Activated T-helper 1 cell treated with anti-CD3 and anti-CD28 coated beads, Interleukin-12 subunit alpha, Interleukin-12 subunit beta, Interleukin-2, Interleukin-4 antibody, amounts not matched to agents 30 ng/mL and 10 ng/mL and 1 ng/mL, durations not matched to agents 14 hours and 24 hours and 36 hours (primary cell): ENCODE results near the gene FAM174B. TPM values are rescaled to one million over a fixed set of nuclear protein-coding genes. Genes with fewer than 3 reads are reported as not detected.

Experiments used
- DNase-seq: peaks from one replicate; pipeline ENCODE4 v3.0.0; 2021; ENCODE audit warnings: low spot score
- H3K27ac Mint-ChIP-seq: one replicate; pipeline ENCODE4 v1.8.0; 2021; ENCODE audit warnings: mild to moderate bottlenecking, mixed read lengths
- H3K27me3 Mint-ChIP-seq: one replicate; pipeline ENCODE4 v1.8.0; 2022; ENCODE audit warnings: mild to moderate bottlenecking, moderate library complexity, mixed read lengths; ENCODE audit not compliant: insufficient read depth
- H3K36me3 Mint-ChIP-seq: one replicate; pipeline ENCODE4 v1.8.0; 2021; ENCODE audit warnings: low read depth, mixed read lengths
- H3K4me1 Mint-ChIP-seq: one replicate; pipeline ENCODE4 v1.8.0; 2021; ENCODE audit warnings: low read depth, mixed read lengths
- H3K4me3 Mint-ChIP-seq: one replicate; pipeline ENCODE4 v1.8.0; 2021; ENCODE audit warnings: mild to moderate bottlenecking, moderate library complexity, mixed read lengths
- H3K9me3 Mint-ChIP-seq: one replicate; pipeline ENCODE4 v1.8.0; 2021; ENCODE audit warnings: mixed read lengths
- intact Hi-C: fragments of 100-400 bp; cut with micrococcal nuclease; formaldehyde crosslinking; loops from one replicate; pipeline ENCODE4 v1.15.1; 2024
- total RNA-seq: library from RNA; stranded (reverse); gene quantifications from 2 replicates; pipeline ENCODE4 v1.2.3, GENCODE V29; 2022

The FAM174B gene
- total RNA-seq = 2.0 and 4.9 TPM in 2 replicates

- no peaks in the 10 kb centered on the region for H3K4me1 Mint-ChIP-seq
- H3K4me3 Mint-ChIP-seq = peak within 1 kb of the TSS; percentile 51
- no peak within 1 kb of the TSS for H3K27ac Mint-ChIP-seq
- intact Hi-C loops = no loop called here
- peaks cover 3% of the 10 kb centered on the region for H3K36me3 Mint-ChIP-seq
- peaks cover 5% of the 10 kb centered on the region for H3K9me3 Mint-ChIP-seq
- no peak for DNase-seq
- H3K27me3 Mint-ChIP-seq = peaks cover 53% of the 10 kb centered on the region
Observed at GRCh38 chr15:92655178-92655995, at the start of gene FAM174B. TSS of gene FAM174B (minus strand) at chr15:92655775.

GRCh38 chr15:92696096-92696495 lies 40.5 kb upstream of the FAM174B start:
- no peak overlapping the region for H3K4me3 Mint-ChIP-seq
- no peak for DNase-seq
- H3K27me3 Mint-ChIP-seq = peaks cover 2% of the 10 kb centered on the region
- H3K27ac Mint-ChIP-seq = no peak overlapping the region
- peaks cover 7% of the 10 kb centered on the region for H3K9me3 Mint-ChIP-seq
- H3K4me1 Mint-ChIP-seq = no peaks in the 10 kb centered on the region
- intact Hi-C loops = no loop called here
- no peaks in the 10 kb centered on the region for H3K36me3 Mint-ChIP-seq

GRCh38 chr15:92693691-92694331 lies 38.2 kb upstream of the FAM174B start:
- Mint-ChIP-seq H3K36me3 (no peaks in the 10 kb centered on the region), H3K4me3 (no peak overlapping the region), H3K27me3 (peaks cover 2% of the 10 kb centered on the region), H3K9me3 (peaks cover 9% of the 10 kb centered on the region), H3K4me1 (no peaks in the 10 kb centered on the region), H3K27ac (no peak overlapping the region)
- intact Hi-C loops = no loop called here
- no peak for DNase-seq

- intact Hi-C loops = no loop called here
- no peaks in the 10 kb centered on the region for H3K36me3 Mint-ChIP-seq
- H3K27ac Mint-ChIP-seq = no peak overlapping the region
- H3K27me3 Mint-ChIP-seq = peaks cover 7% of the 10 kb centered on the region
- DNase-seq = no peak
- H3K4me3 Mint-ChIP-seq = no peak overlapping the region
- no peaks in the 10 kb centered on the region for H3K4me1 Mint-ChIP-seq
- H3K9me3 Mint-ChIP-seq = peaks cover 6% of the 10 kb centered on the region
Observed at GRCh38 chr15:92690395-92690794, 34.8 kb upstream of the FAM174B start.

GRCh38 chr15:92687746-92688145 lies 32.2 kb upstream of the FAM174B start:
- intact Hi-C loops = no loop called here
- Mint-ChIP-seq H3K4me3 (no peak overlapping the region), H3K36me3 (no peaks in the 10 kb centered on the region), H3K27me3 (peaks cover 7% of the 10 kb centered on the region), H3K27ac (no peak overlapping the region), H3K4me1 (no peaks in the 10 kb centered on the region), H3K9me3 (peaks cover 6% of the 10 kb centered on the region)
- no peak for DNase-seq

GRCh38 chr15:92687195-92687602 lies 31.6 kb upstream of the FAM174B start:
- Mint-ChIP-seq H3K4me1 (no peaks in the 10 kb centered on the region), H3K9me3 (peaks cover 6% of the 10 kb centered on the region), H3K27ac (no peak overlapping the region), H3K27me3 (peaks cover 7% of the 10 kb centered on the region), H3K36me3 (no peaks in the 10 kb centered on the region), H3K4me3 (no peak overlapping the region)
- DNase-seq = no peak
- intact Hi-C loops = no loop called here

- H3K27me3 Mint-ChIP-seq = peaks cover 11% of the 10 kb centered on the region
- H3K9me3 Mint-ChIP-seq = no peaks in the 10 kb centered on the region
- no peak for DNase-seq
- intact Hi-C loops = no loop called here
- H3K27ac Mint-ChIP-seq = peak overlapping the region; percentile 11
- no peaks in the 10 kb centered on the region for H3K36me3 Mint-ChIP-seq
- no peaks in the 10 kb centered on the region for H3K4me1 Mint-ChIP-seq
- H3K4me3 Mint-ChIP-seq = no peak overlapping the region
Observed at GRCh38 chr15:92683511-92683834, 27.9 kb upstream of the FAM174B start.

GRCh38 chr15:92682741-92683510 lies 27.4 kb upstream of the FAM174B start:
- Mint-ChIP-seq H3K4me1 (no peaks in the 10 kb centered on the region), H3K4me3 (no peak overlapping the region), H3K27ac (no peak overlapping the region)

GRCh38 chr15:92681141-92681631 lies 25.6 kb upstream of the FAM174B start:
- Mint-ChIP-seq H3K27ac (no peak overlapping the region), H3K36me3 (no peaks in the 10 kb centered on the region), H3K4me1 (no peaks in the 10 kb centered on the region)

More at GRCh38 chr15:92682741-92683510, 27.4 kb upstream of the FAM174B start:
- DNase-seq = no peak
- Mint-ChIP-seq H3K27me3 (peaks cover 9% of the 10 kb centered on the region), H3K36me3 (no peaks in the 10 kb centered on the region), H3K9me3 (no peaks in the 10 kb centered on the region)
- intact Hi-C loops = no loop called here

GRCh38 chr15:92677999-92678398 lies 22.4 kb upstream of the FAM174B start:
- no peak for DNase-seq
- Mint-ChIP-seq H3K4me1 (no peaks in the 10 kb centered on the region), H3K27me3 (peaks cover 21% of the 10 kb centered on the region), H3K27ac (no peak overlapping the region), H3K4me3 (no peak overlapping the region), H3K9me3 (no peaks in the 10 kb centered on the region), H3K36me3 (no peaks in the 10 kb centered on the region)
- intact Hi-C loops = no loop called here

More at GRCh38 chr15:92681141-92681631, 25.6 kb upstream of the FAM174B start:
- no peak for DNase-seq
- Mint-ChIP-seq H3K9me3 (no peaks in the 10 kb centered on the region), H3K4me3 (no peak overlapping the region), H3K27me3 (peaks cover 16% of the 10 kb centered on the region)
- intact Hi-C loops = no loop called here

GRCh38 chr15:92676561-92676960 lies 21.0 kb upstream of the FAM174B start:
- no peak overlapping the region for H3K27ac Mint-ChIP-seq

GRCh38 chr15:92675485-92675884 lies 19.9 kb upstream of the FAM174B start:
- intact Hi-C loops = no loop called here
- H3K9me3 Mint-ChIP-seq = no peaks in the 10 kb centered on the region
- no peak for DNase-seq
- no peak overlapping the region for H3K27ac Mint-ChIP-seq
- H3K4me3 Mint-ChIP-seq = no peak overlapping the region
- no peaks in the 10 kb centered on the region for H3K36me3 Mint-ChIP-seq
- no peaks in the 10 kb centered on the region for H3K4me1 Mint-ChIP-seq
- H3K27me3 Mint-ChIP-seq = peaks cover 18% of the 10 kb centered on the region

More at GRCh38 chr15:92676561-92676960, 21.0 kb upstream of the FAM174B start:
- Mint-ChIP-seq H3K4me1 (no peaks in the 10 kb centered on the region), H3K36me3 (no peaks in the 10 kb centered on the region), H3K4me3 (no peak overlapping the region), H3K27me3 (peaks cover 21% of the 10 kb centered on the region), H3K9me3 (no peaks in the 10 kb centered on the region)
- no peak for DNase-seq
- intact Hi-C loops = no loop called here

- Mint-ChIP-seq H3K27ac (no peak overlapping the region), H3K27me3 (peaks cover 18% of the 10 kb centered on the region), H3K36me3 (no peaks in the 10 kb centered on the region), H3K9me3 (no peaks in the 10 kb centered on the region), H3K4me3 (no peak overlapping the region), H3K4me1 (no peaks in the 10 kb centered on the region)
- intact Hi-C loops = no loop called here
- DNase-seq = no peak
Observed at GRCh38 chr15:92674347-92674746, 18.8 kb upstream of the FAM174B start.
